ENCODE results near the gene PDE4A. TPM values are rescaled to one million over a fixed set of nuclear protein-coding genes. Genes with fewer than 3 reads are reported as not detected.
"Not testable (repeated sequence)": the region's sequence is repeated elsewhere in the genome, so short reads cannot be mapped to it uniquely, and the experiment has no call there.

Gene PDE4A
- polyA plus RNA-seq, 3 donors: 1.7 to 2.8 (median 2.1) TPM

GRCh38 chr19:10424011-10424637 is 3.8 kb downstream of the PDE4A start:
- no peak for DNase-seq (ENCODE audit: low read depth in 3 of 3, low spot score in 2 of 3)

GRCh38 chr19:10427169-10427568 is 6.8 kb downstream of the PDE4A start:
- DNase-seq (ENCODE audit: low read depth in 3 of 3, low spot score in 2 of 3): no peak

- no peak for DNase-seq (ENCODE audit: low read depth in 3 of 3, low spot score in 2 of 3)
Measured at GRCh38 chr19:10428996-10429381, 8.7 kb downstream of the PDE4A start.

- DNase-seq (ENCODE audit: low read depth in 3 of 3, low spot score in 2 of 3): no peak
Measured at GRCh38 chr19:10430505-10431253, 10.3 kb downstream of the PDE4A start.

GRCh38 chr19:10431254-10431942 is 11.1 kb downstream of the PDE4A start:
- no peak for DNase-seq (ENCODE audit: low read depth in 3 of 3, low spot score in 2 of 3)

GRCh38 chr19:10431943-10432735 is 11.8 kb downstream of the PDE4A start:
- no peak for DNase-seq (ENCODE audit: low read depth in 3 of 3, low spot score in 2 of 3)

GRCh38 chr19:10432736-10433130 is 12.4 kb downstream of the PDE4A start:
- DNase-seq (ENCODE audit: low read depth in 3 of 3, low spot score in 2 of 3): no peak

GRCh38 chr19:10433131-10433536 is 12.8 kb downstream of the PDE4A start:
- DNase-seq (ENCODE audit: low read depth in 3 of 3, low spot score in 2 of 3): no peak

GRCh38 chr19:10439588-10439987 is 19.2 kb downstream of the PDE4A start:
- no peak for DNase-seq (ENCODE audit: low read depth in 3 of 3, low spot score in 2 of 3)

GRCh38 chr19:10442698-10443097 is 22.4 kb downstream of the PDE4A start:
- no peak for DNase-seq (ENCODE audit: low read depth in 3 of 3, low spot score in 2 of 3)

GRCh38 chr19:10449037-10449436 is 28.7 kb downstream of the PDE4A start:
- DNase-seq (ENCODE audit: low read depth in 3 of 3, low spot score in 2 of 3): no peak

GRCh38 chr19:10450191-10450852 is 30.0 kb downstream of the PDE4A start:
- no peak for DNase-seq (ENCODE audit: low read depth in 3 of 3, low spot score in 2 of 3)

GRCh38 chr19:10450853-10451609 is 30.7 kb downstream of the PDE4A start:
- no peak for DNase-seq (ENCODE audit: low read depth in 3 of 3, low spot score in 2 of 3)

- no peak for DNase-seq (ENCODE audit: low read depth in 3 of 3, low spot score in 2 of 3)
Measured at GRCh38 chr19:10452726-10453618, 32.6 kb downstream of the PDE4A start.

GRCh38 chr19:10453852-10454251 is 33.5 kb downstream of the PDE4A start:
- no peak for DNase-seq (ENCODE audit: low read depth in 3 of 3, low spot score in 2 of 3)

GRCh38 chr19:10454267-10454666 is 33.9 kb downstream of the PDE4A start:
- DNase-seq (ENCODE audit: low read depth in 3 of 3, low spot score in 2 of 3): no peak

- DNase-seq (ENCODE audit: low read depth in 3 of 3, low spot score in 2 of 3): not testable (repeated sequence)
Measured at GRCh38 chr19:10458733-10459132, 38.4 kb downstream of the PDE4A start.

- no peak for DNase-seq (ENCODE audit: low read depth in 3 of 3, low spot score in 2 of 3)
Measured at GRCh38 chr19:10460714-10461046, 40.3 kb downstream of the PDE4A start.

Measured in right renal cortex interstitium (tissue), 3 donors.